ENCODE data around the gene FLNB. TPM values are rescaled to one million over a fixed set of nuclear protein-coding genes. Genes with fewer than 3 reads are reported as not detected.

Gene FLNB
- total RNA-seq, 1 donor from 2014 or later, result 115 TPM

DNA sequence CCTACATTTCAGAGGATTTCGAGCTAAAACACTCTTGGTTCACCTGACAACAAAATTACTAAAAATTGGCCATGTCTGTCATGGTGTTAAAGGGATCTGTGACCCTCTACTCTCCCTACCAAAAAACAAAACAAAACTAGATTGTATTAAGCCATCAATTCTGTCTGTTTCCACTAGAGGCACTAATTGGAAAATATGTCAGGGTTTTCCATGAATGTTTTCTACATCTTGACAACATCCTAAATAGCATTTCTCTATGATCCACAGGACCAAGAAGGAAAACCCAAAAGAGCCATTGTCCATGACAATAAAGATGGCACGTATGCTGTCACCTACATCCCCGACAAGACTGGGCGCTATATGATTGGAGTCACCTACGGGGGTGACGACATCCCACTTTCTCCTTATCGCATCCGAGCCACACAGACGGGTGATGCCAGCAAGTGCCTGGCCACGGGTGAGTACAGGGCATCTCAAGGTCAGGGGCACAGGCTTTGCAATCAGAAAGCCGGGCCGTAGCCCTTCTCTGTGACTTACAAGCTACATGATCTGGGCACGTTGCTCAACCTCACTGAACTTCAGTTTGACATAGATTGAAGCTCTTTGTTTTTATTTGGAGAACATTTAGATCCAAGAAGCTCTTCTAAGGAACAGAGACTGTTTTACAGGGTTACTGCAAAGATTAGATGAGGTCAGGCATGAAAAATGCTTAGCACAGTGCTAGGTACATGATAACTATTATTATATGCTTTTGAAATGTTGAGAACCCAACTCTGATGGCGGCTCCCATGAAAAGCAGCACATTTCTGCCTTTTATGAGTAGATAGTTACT is 127.7 kb downstream of the FLNB start:
- Histone ChIP-seq H3K27me3 (no peaks in the 10 kb centered on the region), H3K27ac (no peak overlapping the region), H3K9me3 (no peaks in the 10 kb centered on the region), H3K4me1 (no peaks in the 10 kb centered on the region), H3K4me3 (no peak overlapping the region), H3K36me3 (peaks cover 67% of the 10 kb centered on the region)
- TF ChIP-seq CTCF (IDR thresholded peaks at IDR 0.05), result peak; percentile 31
- DNase-seq (no peak), ATAC-seq (no peak)
- intact Hi-C loops (cut with DNase I), result no loop called here

DNA sequence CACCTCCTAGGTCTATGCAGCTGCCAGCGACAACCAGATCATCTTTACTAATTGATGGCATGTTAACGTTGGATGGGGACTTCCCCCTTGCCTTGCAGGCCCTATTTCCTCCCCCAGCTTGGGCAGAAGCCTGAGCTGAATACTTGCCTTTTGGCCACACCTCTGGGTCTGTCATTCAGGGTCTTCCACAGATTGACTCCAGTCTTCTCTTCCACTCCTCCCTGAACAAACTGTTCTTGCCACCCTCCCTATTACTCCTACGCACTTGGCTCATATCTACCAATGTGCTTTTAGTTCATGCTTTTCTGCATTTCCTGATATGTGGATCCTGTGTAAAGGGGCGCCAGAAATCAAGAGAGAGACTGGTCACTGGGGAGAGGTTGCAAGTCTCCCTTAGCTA is 129.1 kb downstream of the FLNB start:
- TF ChIP-seq CTCF (IDR thresholded peaks at IDR 0.05), result no peak
- DNase-seq (no peak), ATAC-seq (no peak)
- Histone ChIP-seq H3K27me3 (no peaks in the 10 kb centered on the region), H3K4me1 (no peaks in the 10 kb centered on the region), H3K36me3 (peaks cover 72% of the 10 kb centered on the region), H3K4me3 (no peak overlapping the region), H3K9me3 (no peaks in the 10 kb centered on the region), H3K27ac (no peak overlapping the region)
- intact Hi-C loops (cut with DNase I), result no loop called here

GRCh38 chr3:58141766-58142345 is 133.6 kb downstream of the FLNB start:
- Histone ChIP-seq H3K4me1 (no peaks in the 10 kb centered on the region), H3K4me3 (no peak overlapping the region), H3K9me3 (no peaks in the 10 kb centered on the region), H3K27ac (no peak overlapping the region), H3K27me3 (no peaks in the 10 kb centered on the region), H3K36me3 (peaks cover 66% of the 10 kb centered on the region)
- intact Hi-C loops (cut with DNase I), result no loop called here
- DNase-seq (no peak), ATAC-seq (no peak)
- no peak for TF ChIP-seq CTCF (IDR thresholded peaks at IDR 0.05)

- no peak for TF ChIP-seq CTCF (IDR thresholded peaks at IDR 0.05)
- Histone ChIP-seq H3K9me3 (no peaks in the 10 kb centered on the region), H3K27me3 (no peaks in the 10 kb centered on the region), H3K4me3 (no peak overlapping the region), H3K4me1 (no peaks in the 10 kb centered on the region), H3K36me3 (peaks cover 64% of the 10 kb centered on the region), H3K27ac (no peak overlapping the region)
- DNase-seq (no peak), ATAC-seq (peak; percentile 11)
- intact Hi-C loops (cut with DNase I), result no loop called here
Observed at GRCh38 chr3:58143417-58144055, 135.3 kb downstream of the FLNB start.

DNA sequence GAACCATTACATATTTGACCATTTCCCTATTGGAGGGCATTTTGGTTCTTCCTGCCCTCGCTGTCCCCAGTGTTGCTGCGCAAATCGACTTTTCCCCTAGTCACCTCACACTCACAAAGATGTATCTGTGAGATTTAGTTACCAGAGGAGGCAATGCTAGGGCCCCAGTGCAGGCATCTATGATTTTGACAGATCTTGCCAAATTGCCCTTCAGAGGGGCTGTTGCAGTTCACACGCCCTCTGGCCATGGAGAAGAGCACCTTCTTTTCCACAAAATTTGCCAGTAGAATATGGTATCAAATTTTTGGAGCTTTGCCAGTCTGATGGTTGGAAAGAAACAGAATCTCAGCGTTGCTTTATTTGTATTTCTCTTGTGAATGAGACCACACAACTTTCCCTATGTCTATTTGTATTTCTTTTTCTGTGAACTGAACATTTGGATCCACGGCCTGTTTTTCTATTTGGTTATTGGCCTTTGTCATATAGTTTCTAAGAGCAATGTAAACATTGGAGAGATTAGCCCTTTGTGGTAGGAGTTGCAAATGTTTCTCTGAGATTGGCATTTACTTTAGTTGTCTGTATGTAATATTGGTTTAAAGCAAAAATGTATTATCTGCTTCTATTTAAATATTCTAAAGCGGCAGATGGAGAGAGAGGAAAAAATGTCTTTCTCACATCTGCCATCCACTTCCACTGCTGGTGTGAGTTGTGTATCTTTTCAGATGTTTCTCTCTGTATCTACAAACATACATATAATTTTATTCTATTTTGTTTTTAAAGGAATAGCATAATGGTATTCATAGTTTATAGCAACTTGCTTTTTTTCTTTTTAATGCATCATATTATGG is 136.5 kb downstream of the FLNB start:
- TF ChIP-seq CTCF (IDR thresholded peaks at IDR 0.05), result no peak
- Histone ChIP-seq H3K9me3 (no peaks in the 10 kb centered on the region), H3K36me3 (peaks cover 56% of the 10 kb centered on the region), H3K27me3 (no peaks in the 10 kb centered on the region), H3K4me3 (no peak overlapping the region), H3K27ac (no peak overlapping the region), H3K4me1 (no peaks in the 10 kb centered on the region)
- DNase-seq (no peak), ATAC-seq (no peak)
- intact Hi-C loops (cut with DNase I), result no loop called here

Measured in upper lobe of right lung (tissue), 1 donor.